IPS-15b (cell line): Measurements from ENCODE around the gene NTN3.
"Not testable (repeated sequence)": the region's sequence is repeated elsewhere in the genome, so short reads cannot be mapped to it uniquely, and the experiment has no call there.

Experiments used
- H3K27me3 ChIP-seq: one replicate; pipeline ENCODE4 v1.6.1; 2013; ENCODE audit warnings: low read length; ENCODE audit not compliant: control insufficient read depth, insufficient read depth
- H3K36me3 ChIP-seq: one replicate; pipeline ENCODE4 v1.6.1; 2013; ENCODE audit warnings: low read length; ENCODE audit not compliant: control insufficient read depth, insufficient read depth
- H3K4me1 ChIP-seq: one replicate; pipeline ENCODE4 v1.6.1; 2013; ENCODE audit warnings: mild to moderate bottlenecking, low read length; ENCODE audit not compliant: control insufficient read depth, insufficient read depth
- H3K4me3 ChIP-seq: one replicate; pipeline ENCODE4 v1.5.1; 2013; ENCODE audit warnings: low read depth, low read length
- H3K9ac ChIP-seq: one replicate; pipeline ENCODE4 v1.6.1; 2013; ENCODE audit warnings: low read depth, mild to moderate bottlenecking, low read length
- H3K9me3 ChIP-seq: one replicate; pipeline ENCODE4 v1.6.1; 2013; ENCODE audit warnings: mild to moderate bottlenecking, low read length; ENCODE audit not compliant: control insufficient read depth, insufficient read depth

The NTN3 gene

DNA sequence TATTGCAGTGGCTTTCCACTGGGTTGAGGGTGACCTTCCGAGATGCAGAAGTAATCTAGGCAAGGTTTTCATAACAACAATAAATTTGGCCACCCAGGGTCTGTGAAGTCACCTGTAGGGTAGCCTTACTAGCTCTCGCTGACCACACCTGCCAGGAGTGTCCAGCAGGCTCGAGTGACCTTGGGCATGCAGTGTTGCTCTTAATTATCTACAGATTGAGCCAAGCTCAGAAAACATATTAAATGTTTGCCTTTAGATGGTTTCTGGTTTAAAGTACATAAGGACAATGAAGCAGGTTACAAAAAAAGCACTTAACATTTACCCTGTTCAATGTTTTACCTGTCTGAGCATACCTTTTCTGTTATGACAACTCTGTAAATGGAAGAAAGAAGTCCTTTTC, 5.6 kb downstream of the NTN3 start:
- peaks cover 9% of the 10 kb centered on the region for H3K27me3 ChIP-seq
- H3K36me3 ChIP-seq, result no peaks in the 10 kb centered on the region
- H3K4me3 ChIP-seq, result no peak overlapping the region
- no peaks in the 10 kb centered on the region for H3K9me3 ChIP-seq
- H3K9ac ChIP-seq, result no peak overlapping the region
- peaks cover 2% of the 10 kb centered on the region for H3K4me1 ChIP-seq

DNA sequence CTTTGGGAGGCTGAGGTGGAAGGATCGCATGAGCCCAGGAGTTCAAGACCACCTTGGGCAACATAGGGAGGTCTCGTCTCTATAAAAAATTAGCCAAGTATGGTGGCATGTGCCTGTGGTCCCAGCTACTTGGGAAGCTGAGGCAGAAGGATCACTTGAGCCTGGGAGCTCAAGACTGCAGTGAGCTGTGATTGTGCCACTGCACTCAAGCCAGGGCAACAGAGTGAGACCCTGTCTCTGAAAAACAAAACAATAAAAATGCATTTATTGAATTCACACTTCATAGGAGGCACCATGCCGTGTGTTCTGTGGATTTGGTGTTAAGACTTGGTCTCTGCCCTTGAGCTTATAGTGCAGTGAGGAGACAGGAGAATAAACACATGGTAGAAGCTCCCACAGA, 6.2 kb downstream of the NTN3 start:
- H3K4me1 ChIP-seq, result peaks cover 2% of the 10 kb centered on the region
- H3K36me3 ChIP-seq, result no peaks in the 10 kb centered on the region
- H3K9me3 ChIP-seq, result no peaks in the 10 kb centered on the region
- H3K4me3 ChIP-seq, result no peak overlapping the region
- peaks cover 5% of the 10 kb centered on the region for H3K27me3 ChIP-seq
- H3K9ac ChIP-seq, result no peak overlapping the region

DNA sequence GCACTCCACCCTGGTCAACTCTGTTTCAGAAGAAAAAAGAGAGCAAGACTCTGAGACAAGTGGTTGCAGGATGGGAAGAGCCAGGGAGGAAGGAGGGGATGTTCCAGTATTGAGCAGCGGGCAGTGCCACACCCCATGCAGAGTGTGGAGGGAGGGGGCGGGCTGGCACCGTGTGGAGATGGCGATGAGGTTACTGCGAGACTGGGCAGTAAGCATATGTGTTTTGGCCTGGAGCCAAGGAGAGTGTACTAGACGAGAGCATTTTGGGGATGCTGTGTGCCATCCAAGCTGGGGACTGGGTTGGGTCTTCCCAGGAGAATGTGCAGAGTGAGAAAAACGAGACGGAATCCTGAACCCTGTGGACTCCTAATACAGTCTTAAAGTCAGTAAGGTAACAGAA, 7.2 kb downstream of the NTN3 start:
- Histone ChIP-seq H3K9ac (no peak overlapping the region), H3K9me3 (no peaks in the 10 kb centered on the region), H3K4me1 (peaks cover 2% of the 10 kb centered on the region), H3K36me3 (no peaks in the 10 kb centered on the region), H3K27me3 (peaks cover 1% of the 10 kb centered on the region), H3K4me3 (no peak overlapping the region)

DNA sequence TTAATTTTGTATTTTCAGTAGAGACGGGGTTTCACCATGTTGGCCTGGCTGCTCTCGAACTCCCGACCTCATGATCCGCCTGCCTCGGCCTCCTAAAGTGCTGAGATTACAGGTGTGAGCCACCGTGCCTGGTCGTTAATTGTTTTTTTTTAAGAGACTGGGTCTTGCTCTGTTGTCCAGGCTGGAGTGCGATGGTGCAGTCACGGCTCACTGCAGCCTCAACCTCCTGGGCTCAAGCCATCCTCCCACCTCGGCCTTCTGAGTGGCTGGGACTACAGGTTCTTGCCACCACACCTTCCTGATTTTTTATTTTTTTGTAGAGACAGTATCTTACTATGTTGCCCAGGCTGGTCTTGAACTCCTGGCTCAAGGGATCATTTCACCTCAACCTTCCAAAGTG, 8.9 kb downstream of the NTN3 start:
- not testable (repeated sequence) for H3K9ac ChIP-seq, H3K27me3 ChIP-seq, H3K9me3 ChIP-seq, H3K4me3 ChIP-seq, H3K4me1 ChIP-seq, H3K36me3 ChIP-seq

- peaks cover under 1% of the 10 kb centered on the region for H3K4me1 ChIP-seq
- H3K9ac ChIP-seq, result no peak overlapping the region
- H3K9me3 ChIP-seq, result no peaks in the 10 kb centered on the region
- H3K36me3 ChIP-seq, result no peaks in the 10 kb centered on the region
- H3K27me3 ChIP-seq, result no peaks in the 10 kb centered on the region
- H3K4me3 ChIP-seq, result no peak overlapping the region
These were observed 9.9 kb downstream of the NTN3 start for GRCh38 chr16:2480948-2481347.

DNA sequence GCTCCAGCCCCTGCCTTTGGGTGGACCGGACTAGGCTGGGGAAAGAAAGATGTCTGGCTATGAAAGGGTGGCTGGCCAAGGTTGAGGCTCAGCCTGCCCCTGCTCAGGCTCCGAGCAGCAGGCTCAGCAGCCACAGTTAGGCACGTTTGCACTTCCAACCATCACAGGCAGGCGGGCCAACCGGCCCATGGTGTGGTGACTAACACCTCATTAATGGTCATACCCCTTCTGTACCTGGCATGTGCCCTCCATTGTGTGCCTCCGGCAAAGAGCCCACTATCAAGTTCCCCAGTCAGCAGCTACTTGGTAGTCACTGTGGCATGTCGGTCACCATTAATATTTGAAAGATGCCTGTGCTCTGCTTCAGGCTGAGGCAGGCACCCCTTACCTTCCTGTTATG, 10.6 kb downstream of the NTN3 start:
- no peak overlapping the region for H3K4me3 ChIP-seq
- no peaks in the 10 kb centered on the region for H3K36me3 ChIP-seq
- no peak overlapping the region for H3K9ac ChIP-seq
- H3K9me3 ChIP-seq, result no peaks in the 10 kb centered on the region
- no peaks in the 10 kb centered on the region for H3K4me1 ChIP-seq
- H3K27me3 ChIP-seq, result no peaks in the 10 kb centered on the region

GRCh38 chr16:2482249-2482648, 11.2 kb downstream of the NTN3 start:
- H3K9me3 ChIP-seq, result no peaks in the 10 kb centered on the region
- H3K9ac ChIP-seq, result no peak overlapping the region
- no peaks in the 10 kb centered on the region for H3K27me3 ChIP-seq
- no peak overlapping the region for H3K4me3 ChIP-seq
- H3K4me1 ChIP-seq, result no peaks in the 10 kb centered on the region
- H3K36me3 ChIP-seq, result no peaks in the 10 kb centered on the region

DNA sequence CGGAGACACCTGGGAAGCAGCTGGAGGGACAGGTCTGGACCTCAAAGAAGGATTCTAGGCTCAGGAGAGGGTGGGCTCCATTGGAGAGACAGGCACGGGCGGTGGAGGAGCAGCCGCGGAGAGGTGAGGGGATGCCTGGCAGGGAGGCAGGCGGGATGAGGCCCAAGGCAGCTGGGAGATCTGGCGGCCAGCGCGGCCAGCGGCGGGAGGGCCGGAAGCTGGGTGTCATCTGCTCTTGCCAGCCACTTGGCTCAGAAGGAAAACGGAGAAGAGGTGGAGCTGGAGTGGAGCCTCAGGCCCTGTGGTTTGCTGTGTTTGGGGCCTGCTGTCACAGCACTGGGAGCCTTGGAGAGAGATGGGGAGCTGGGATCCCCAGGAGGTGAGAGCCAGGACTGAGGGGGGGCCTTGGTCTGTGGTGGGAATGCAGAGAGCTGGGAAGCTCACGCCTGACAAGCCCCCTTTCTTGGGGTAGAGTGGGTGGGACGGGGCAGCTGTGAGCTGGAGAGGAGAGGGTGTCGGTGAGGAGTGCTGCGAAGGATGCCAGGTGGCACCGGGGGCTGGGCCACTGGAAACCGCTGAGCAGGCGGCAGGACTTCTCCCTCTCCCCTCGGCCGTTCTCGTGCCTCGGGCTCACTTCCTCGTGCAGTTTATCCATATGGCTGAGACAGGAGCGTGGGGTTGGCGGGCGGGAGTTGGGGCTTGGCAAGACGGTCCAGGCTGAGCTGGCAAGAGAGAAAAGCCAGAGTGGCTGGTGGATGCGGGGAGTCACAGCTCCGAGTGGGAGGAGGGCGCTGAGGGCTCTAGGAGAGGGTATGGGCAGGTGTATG, 11.8 kb downstream of the NTN3 start:
- Histone ChIP-seq H3K36me3 (no peaks in the 10 kb centered on the region), H3K27me3 (no peaks in the 10 kb centered on the region), H3K4me3 (no peak overlapping the region), H3K9me3 (no peaks in the 10 kb centered on the region), H3K9ac (no peak overlapping the region), H3K4me1 (no peaks in the 10 kb centered on the region)

GRCh38 chr16:2483939-2484897, 13.1 kb downstream of the NTN3 start:
- Histone ChIP-seq H3K4me1 (no peaks in the 10 kb centered on the region), H3K9ac (no peak overlapping the region), H3K4me3 (no peak overlapping the region), H3K9me3 (no peaks in the 10 kb centered on the region), H3K36me3 (no peaks in the 10 kb centered on the region), H3K27me3 (no peaks in the 10 kb centered on the region)

DNA sequence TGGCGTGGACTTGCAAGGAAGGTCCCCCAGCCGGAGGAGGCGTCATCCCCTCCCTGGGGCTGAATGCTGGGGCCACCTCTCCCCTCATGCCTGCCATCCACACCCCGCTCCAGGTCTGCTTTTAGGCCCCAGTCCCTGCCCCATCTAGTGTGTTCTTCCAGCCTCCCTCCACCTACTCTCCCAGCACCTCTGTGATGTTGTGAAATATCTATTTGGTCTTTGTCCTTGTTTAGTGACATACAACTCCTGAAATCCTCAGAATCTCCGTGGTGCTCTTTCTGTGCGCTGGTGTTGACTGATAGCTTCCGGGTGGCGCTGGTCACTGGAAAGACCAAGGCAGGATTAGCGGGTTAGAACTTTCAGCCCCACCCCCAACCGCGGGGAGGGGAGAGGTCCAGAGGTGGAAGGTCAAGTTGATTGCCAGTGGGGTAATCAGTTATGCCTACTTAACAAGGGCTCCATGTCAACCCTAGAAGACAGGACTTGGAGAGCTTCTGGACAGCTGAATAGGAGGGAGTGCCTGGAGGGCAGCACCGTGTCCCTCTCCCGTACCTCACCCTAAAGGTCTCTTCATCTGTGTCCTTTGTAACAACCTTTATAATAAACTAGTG, 13.9 kb downstream of the NTN3 start:
- H3K27me3 ChIP-seq, result no peaks in the 10 kb centered on the region
- H3K4me1 ChIP-seq, result no peaks in the 10 kb centered on the region
- H3K36me3 ChIP-seq, result no peaks in the 10 kb centered on the region
- H3K4me3 ChIP-seq, result no peak overlapping the region
- no peak overlapping the region for H3K9ac ChIP-seq
- no peaks in the 10 kb centered on the region for H3K9me3 ChIP-seq

DNA sequence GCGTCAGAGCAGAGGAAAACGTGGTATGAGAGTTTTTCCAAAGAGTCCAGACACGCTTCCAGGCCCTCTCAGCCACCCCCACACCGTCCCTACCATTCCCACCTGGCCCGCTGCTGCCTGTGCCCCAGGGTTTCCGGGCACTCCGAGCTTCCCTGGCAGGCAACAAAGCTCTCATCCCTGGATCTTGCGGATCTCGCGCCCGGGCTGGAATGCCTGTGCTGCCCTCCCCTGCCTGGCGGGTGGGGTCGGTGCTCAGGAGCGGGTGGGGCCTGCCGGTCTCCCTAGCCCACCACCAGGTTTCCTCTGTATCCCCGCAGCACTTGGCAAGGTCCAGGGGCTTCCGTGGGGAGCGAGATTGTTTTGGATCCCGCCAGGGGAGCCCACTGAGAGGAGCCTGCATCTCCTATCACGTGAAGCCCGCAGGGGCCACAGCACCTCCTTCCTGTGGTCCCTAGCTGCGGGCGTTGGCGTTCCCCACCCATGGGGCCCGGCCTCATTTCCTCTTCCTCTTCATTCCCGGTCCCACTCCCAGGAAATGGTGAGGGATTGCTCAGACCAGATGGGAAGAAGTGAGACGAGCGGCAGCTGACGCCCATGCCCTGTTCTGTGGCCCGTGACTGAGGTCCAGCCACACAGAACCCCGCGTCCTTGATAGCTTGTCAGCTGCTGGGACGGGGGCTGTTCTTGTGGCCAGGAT, 14.9 kb downstream of the NTN3 start:
- no peaks in the 10 kb centered on the region for H3K27me3 ChIP-seq
- no peaks in the 10 kb centered on the region for H3K9me3 ChIP-seq
- H3K4me1 ChIP-seq, result no peaks in the 10 kb centered on the region
- no peak overlapping the region for H3K4me3 ChIP-seq
- no peak overlapping the region for H3K9ac ChIP-seq
- H3K36me3 ChIP-seq, result no peaks in the 10 kb centered on the region
